Ishikawa (cell line): ENCODE data around the gene FSIP1.

ENCODE experiments used
- CREB1 ChIP-seq: IDR thresholded peaks from 2 replicates; pipeline ENCODE4 v1.6.1; 2012; ENCODE audit warnings: low read depth
- EP300 ChIP-seq: IDR thresholded peaks from 2 replicates; pipeline ENCODE4 v1.6.1; 2012; ENCODE audit warnings: borderline replicate concordance
- FOXM1 ChIP-seq: IDR thresholded peaks from 2 replicates; pipeline ENCODE4 v1.6.1; 2012; ENCODE audit warnings: low read depth, borderline replicate concordance
- MAX ChIP-seq: IDR thresholded peaks from 2 replicates; pipeline ENCODE4 v1.6.1; 2012
- NFIC ChIP-seq: IDR thresholded peaks from 2 replicates; pipeline ENCODE4 v1.6.1; 2012
- RAD21 ChIP-seq: IDR thresholded peaks from 2 replicates; pipeline ENCODE4 v1.6.1; 2012; ENCODE audit warnings: low read depth
- REST ChIP-seq: IDR thresholded peaks from 2 replicates; pipeline ENCODE4 v1.6.1; 2012; ENCODE audit warnings: low read depth, mild to moderate bottlenecking
- TAF1 ChIP-seq: IDR thresholded peaks from 2 replicates; pipeline ENCODE4 v1.6.1; 2012; ENCODE audit warnings: low read depth, mild to moderate bottlenecking
- TEAD4 ChIP-seq: IDR thresholded peaks from 2 replicates; pipeline ENCODE4 v1.6.1; 2012
- USF1 ChIP-seq: IDR thresholded peaks from 2 replicates; pipeline ENCODE4 v1.6.1; 2012
- ZBTB7A ChIP-seq: IDR thresholded peaks from 2 replicates; pipeline ENCODE4 v1.6.1; 2012; ENCODE audit warnings: low read depth

- no peak for TF ChIP-seq TAF1
- no peak for TF ChIP-seq CREB1
- TF ChIP-seq NFIC: no peak
- TF ChIP-seq USF1: no peak
- TF ChIP-seq MAX: no peak
- TF ChIP-seq EP300: no peak
- TF ChIP-seq ZBTB7A: no peak
- TF ChIP-seq FOXM1: no peak
- TF ChIP-seq RAD21: no peak
- TF ChIP-seq TEAD4: no peak
- TF ChIP-seq REST: no peak
Observed at GRCh38 chr15:39551476-39551875, 231.2 kb downstream of the FSIP1 start.
